Measurements from ENCODE around the gene RALGPS1. TPM values are rescaled to one million over a fixed set of nuclear protein-coding genes. Genes with fewer than 3 reads are reported as not detected.
A peak's percentile ranks its signal among the peaks of the same experiment; 100 is the strongest.

RALGPS1 gene
- total and polyA plus RNA-seq, 2 donors (not counting 1 experiment from before 2014, with no cell fraction given) = 2.0 to 5.9 TPM

- Histone ChIP-seq H3K9me3 (ENCODE audit: control insufficient read depth, insufficient read depth, low read depth, low read length) (no peaks in the 10 kb centered on the region), H3K4me3 (replicated peaks in 1 of 4; ENCODE audit: control extremely low read depth in 1 of 4, insufficient read depth in 1 of 4, low read depth in 3 of 4, low read length in 4 of 4) (no peak overlapping the region), H4K20me1 (ENCODE audit: control insufficient read depth, extremely low read depth, insufficient read depth, low read length) (no peaks in the 10 kb centered on the region), H3K79me2 (ENCODE audit: control insufficient read depth, insufficient read depth, low read length) (peaks cover 24% of the 10 kb centered on the region), H3K9ac (ENCODE audit: insufficient read depth, low read length) (no peak overlapping the region), H3K4me1 (ENCODE audit: control insufficient read depth, extremely low read depth, insufficient read depth, low read length) (peaks cover 11% of the 10 kb centered on the region), H3K27ac (ENCODE audit: insufficient read depth, low read length) (no peak overlapping the region), H3K27me3 (ENCODE audit: control insufficient read depth, insufficient read depth, low read length) (no peaks in the 10 kb centered on the region), H3K4me2 (ENCODE audit: extremely low read depth, insufficient read depth, low read length) (no peak overlapping the region), H2AFZ (ENCODE audit: low read length) (no peak overlapping the region), H3K36me3 (ENCODE audit: control insufficient read depth, insufficient read depth, low read length) (peaks cover 2% of the 10 kb centered on the region)
- DNase-seq (ENCODE audit: low read depth in 2 of 2) = peak in 1 of 2 donors; percentile 28
- TF ChIP-seq CTCF (conservative IDR thresholded peaks at IDR 0.05 in 1 of 2, IDR thresholded peaks at IDR 0.05 in 1 of 2; ENCODE audit: low read depth in 1 of 2, low read length in 2 of 2) (no peak), EZH2 (IDR thresholded peaks at IDR 0.05; ENCODE audit: low read length, missing control alignments) (no peak)
These were observed 202.4 kb downstream of the RALGPS1 start for GRCh38 chr9:127116957-127117356.

- Histone ChIP-seq H3K4me1 (ENCODE audit: control insufficient read depth, extremely low read depth, insufficient read depth, low read length) (peaks cover 10% of the 10 kb centered on the region), H3K79me2 (ENCODE audit: control insufficient read depth, insufficient read depth, low read length) (peaks cover 24% of the 10 kb centered on the region), H3K9ac (ENCODE audit: insufficient read depth, low read length) (no peak overlapping the region), H2AFZ (ENCODE audit: low read length) (no peak overlapping the region), H3K27me3 (ENCODE audit: control insufficient read depth, insufficient read depth, low read length) (no peaks in the 10 kb centered on the region), H3K4me2 (ENCODE audit: extremely low read depth, insufficient read depth, low read length) (no peak overlapping the region), H3K4me3 (replicated peaks in 1 of 4; ENCODE audit: control extremely low read depth in 1 of 4, insufficient read depth in 1 of 4, low read depth in 3 of 4, low read length in 4 of 4) (peak overlapping the region in 1 of 4 experiments; percentile 97), H4K20me1 (ENCODE audit: control insufficient read depth, extremely low read depth, insufficient read depth, low read length) (no peaks in the 10 kb centered on the region), H3K9me3 (ENCODE audit: control insufficient read depth, insufficient read depth, low read depth, low read length) (no peaks in the 10 kb centered on the region), H3K27ac (ENCODE audit: insufficient read depth, low read length) (no peak overlapping the region), H3K36me3 (ENCODE audit: control insufficient read depth, insufficient read depth, low read length) (peaks cover 2% of the 10 kb centered on the region)
- TF ChIP-seq CTCF (conservative IDR thresholded peaks at IDR 0.05 in 1 of 2, IDR thresholded peaks at IDR 0.05 in 1 of 2; ENCODE audit: low read depth in 1 of 2, low read length in 2 of 2) (no peak), EZH2 (IDR thresholded peaks at IDR 0.05; ENCODE audit: low read length, missing control alignments) (no peak)
- no peak for DNase-seq (ENCODE audit: low read depth in 2 of 2)
These were observed 203.2 kb downstream of the RALGPS1 start for GRCh38 chr9:127117801-127118200.

- no peaks in the 10 kb centered on the region for H3K27me3 ChIP-seq (ENCODE audit: control insufficient read depth, insufficient read depth, low read length)
- H2AFZ ChIP-seq (ENCODE audit: low read length) = no peak overlapping the region
- TF ChIP-seq EZH2 (IDR thresholded peaks at IDR 0.05; ENCODE audit: low read length, missing control alignments) (no peak), CTCF (conservative IDR thresholded peaks at IDR 0.05 in 1 of 2, IDR thresholded peaks at IDR 0.05 in 1 of 2; ENCODE audit: low read depth in 1 of 2, low read length in 2 of 2) (no peak)
- H3K9me3 ChIP-seq (ENCODE audit: control insufficient read depth, insufficient read depth, low read depth, low read length) = no peaks in the 10 kb centered on the region
- DNase-seq (ENCODE audit: low read depth in 2 of 2) = no peak
- H4K20me1 ChIP-seq (ENCODE audit: control insufficient read depth, extremely low read depth, insufficient read depth, low read length) = no peaks in the 10 kb centered on the region
- peaks cover 2% of the 10 kb centered on the region for H3K36me3 ChIP-seq (ENCODE audit: control insufficient read depth, insufficient read depth, low read length)
- H3K27ac ChIP-seq (ENCODE audit: insufficient read depth, low read length) = no peak overlapping the region
- peaks cover 24% of the 10 kb centered on the region for H3K79me2 ChIP-seq (ENCODE audit: control insufficient read depth, insufficient read depth, low read length)
- H3K9ac ChIP-seq (ENCODE audit: insufficient read depth, low read length) = no peak overlapping the region
- no peak overlapping the region for H3K4me2 ChIP-seq (ENCODE audit: extremely low read depth, insufficient read depth, low read length)
- peak overlapping the region in 1 of 4 experiments; percentile 97 for H3K4me3 ChIP-seq (replicated peaks in 1 of 4; ENCODE audit: control extremely low read depth in 1 of 4, insufficient read depth in 1 of 4, low read depth in 3 of 4, low read length in 4 of 4)
- H3K4me1 ChIP-seq (ENCODE audit: control insufficient read depth, extremely low read depth, insufficient read depth, low read length) = peaks cover 14% of the 10 kb centered on the region
These were observed 204.2 kb downstream of the RALGPS1 start for GRCh38 chr9:127118597-127119319.

Measured in fibroblast of lung (primary cell).